AG09319 (cell line): ENCODE data around the gene ZNF775.
A peak's percentile ranks its signal among the peaks of the same experiment; 100 is the strongest.

Source experiments
- DNase-seq: peaks from one replicate; pipeline ENCODE4 v3.0.0-alpha.2; 2010; ENCODE audit warnings: low read depth; ENCODE audit errors: extremely low read depth
- TF ChIP-seq, protein P1 (sequence below): IDR thresholded peaks from 2 replicates; pipeline ENCODE4 v1.5.1; 2011; ENCODE audit warnings: low read depth, mild to moderate bottlenecking, inconsistent platforms, low read length, moderate library complexity

The ZNF775 gene

DNA sequence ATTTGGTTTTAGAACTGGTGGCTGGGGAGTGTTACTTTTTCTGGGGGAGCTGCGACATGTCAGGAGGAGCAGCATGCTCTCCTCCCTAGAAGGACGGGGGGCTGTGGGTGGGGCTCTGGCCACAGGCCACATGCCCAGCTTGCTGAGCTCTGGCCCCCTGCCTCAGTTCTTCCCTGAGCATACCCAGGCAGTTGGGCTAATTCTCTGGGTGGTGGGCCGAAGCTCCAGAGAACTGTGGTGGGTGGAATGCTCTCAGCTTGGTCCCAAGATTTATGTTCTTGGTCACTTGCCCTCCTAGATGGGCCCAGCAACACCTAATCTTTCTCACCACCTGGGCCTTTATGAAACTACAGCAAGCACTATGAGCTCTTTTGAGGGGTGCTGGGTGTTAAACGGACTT, 5.1 kb upstream of the ZNF775 start:
- DNase-seq: no peak
- TF ChIP-seq, protein P1, sequence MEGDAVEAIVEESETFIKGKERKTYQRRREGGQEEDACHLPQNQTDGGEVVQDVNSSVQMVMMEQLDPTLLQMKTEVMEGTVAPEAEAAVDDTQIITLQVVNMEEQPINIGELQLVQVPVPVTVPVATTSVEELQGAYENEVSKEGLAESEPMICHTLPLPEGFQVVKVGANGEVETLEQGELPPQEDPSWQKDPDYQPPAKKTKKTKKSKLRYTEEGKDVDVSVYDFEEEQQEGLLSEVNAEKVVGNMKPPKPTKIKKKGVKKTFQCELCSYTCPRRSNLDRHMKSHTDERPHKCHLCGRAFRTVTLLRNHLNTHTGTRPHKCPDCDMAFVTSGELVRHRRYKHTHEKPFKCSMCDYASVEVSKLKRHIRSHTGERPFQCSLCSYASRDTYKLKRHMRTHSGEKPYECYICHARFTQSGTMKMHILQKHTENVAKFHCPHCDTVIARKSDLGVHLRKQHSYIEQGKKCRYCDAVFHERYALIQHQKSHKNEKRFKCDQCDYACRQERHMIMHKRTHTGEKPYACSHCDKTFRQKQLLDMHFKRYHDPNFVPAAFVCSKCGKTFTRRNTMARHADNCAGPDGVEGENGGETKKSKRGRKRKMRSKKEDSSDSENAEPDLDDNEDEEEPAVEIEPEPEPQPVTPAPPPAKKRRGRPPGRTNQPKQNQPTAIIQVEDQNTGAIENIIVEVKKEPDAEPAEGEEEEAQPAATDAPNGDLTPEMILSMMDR: no peak

- TF ChIP-seq, protein P1: no peak
- no peak for DNase-seq
These were observed 4.7 kb upstream of the ZNF775 start for GRCh38 chr7:150374472-150374871.

GRCh38 chr7:150375662-150376521, 3.2 kb upstream of the ZNF775 start:
- DNase-seq: no peak
- TF ChIP-seq, protein P1: no peak

DNA sequence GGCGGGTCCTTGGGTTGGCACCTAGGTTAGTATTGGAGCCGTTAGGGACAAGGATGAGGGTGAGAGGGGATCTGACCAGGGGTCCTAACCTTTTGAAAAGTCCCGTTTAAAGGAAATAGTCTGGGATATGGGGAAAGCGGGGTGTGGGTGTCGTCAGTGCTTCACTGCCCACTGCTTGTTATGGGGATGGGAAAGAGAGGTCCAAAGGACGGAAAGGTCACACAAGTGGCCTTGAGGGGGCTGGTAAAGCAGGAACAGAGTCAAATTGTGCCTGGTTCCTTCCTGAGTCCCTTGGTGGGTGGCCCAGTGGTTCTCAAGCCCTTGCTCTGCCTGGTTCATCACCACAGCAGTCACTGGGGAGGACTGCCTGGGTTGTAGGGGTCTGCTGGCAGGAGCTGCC, 2.6 kb upstream of the ZNF775 start:
- no peak for DNase-seq
- TF ChIP-seq, protein P1: no peak

DNA sequence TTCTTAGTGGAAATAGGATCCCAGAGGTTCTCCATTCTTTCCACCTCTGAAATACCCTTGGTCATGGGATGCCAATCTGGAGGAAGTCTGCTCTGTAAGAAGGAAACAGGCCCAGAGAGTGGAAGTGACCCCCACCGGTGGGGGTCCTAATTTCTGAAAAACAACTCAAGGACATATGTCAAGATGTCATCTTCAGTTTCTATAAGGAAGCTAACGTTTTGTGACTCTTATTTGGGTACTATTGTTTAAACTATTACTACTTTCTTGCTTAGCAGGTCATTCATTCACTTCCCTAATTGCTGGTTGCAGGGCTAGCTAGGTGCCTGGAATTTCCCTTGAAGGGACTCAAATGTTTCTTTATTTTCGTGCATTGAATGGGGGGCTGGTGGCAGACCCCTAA, 1.9 kb upstream of the ZNF775 start:
- DNase-seq: no peak
- TF ChIP-seq, protein P1: no peak

DNA sequence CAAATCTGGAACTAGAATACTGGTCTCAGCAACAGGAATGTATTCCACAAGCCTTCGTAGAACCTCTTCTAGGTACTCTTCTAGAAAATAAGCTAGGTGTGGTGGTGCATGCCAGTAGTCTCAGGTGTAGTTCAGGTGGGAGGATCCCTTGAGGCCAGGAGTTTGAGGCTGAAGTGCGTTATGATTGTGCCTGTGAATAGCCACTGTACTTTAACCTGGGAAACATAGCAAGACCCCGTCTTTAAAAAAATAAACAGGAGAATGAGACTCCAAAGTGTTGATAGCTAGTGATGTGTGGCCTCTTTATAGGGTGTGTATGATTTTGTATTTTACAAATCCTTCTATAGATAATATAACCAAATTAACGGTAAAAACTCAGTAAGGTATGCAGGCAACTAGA, 1.5 kb upstream of the ZNF775 start:
- TF ChIP-seq, protein P1: no peak
- DNase-seq: no peak

DNA sequence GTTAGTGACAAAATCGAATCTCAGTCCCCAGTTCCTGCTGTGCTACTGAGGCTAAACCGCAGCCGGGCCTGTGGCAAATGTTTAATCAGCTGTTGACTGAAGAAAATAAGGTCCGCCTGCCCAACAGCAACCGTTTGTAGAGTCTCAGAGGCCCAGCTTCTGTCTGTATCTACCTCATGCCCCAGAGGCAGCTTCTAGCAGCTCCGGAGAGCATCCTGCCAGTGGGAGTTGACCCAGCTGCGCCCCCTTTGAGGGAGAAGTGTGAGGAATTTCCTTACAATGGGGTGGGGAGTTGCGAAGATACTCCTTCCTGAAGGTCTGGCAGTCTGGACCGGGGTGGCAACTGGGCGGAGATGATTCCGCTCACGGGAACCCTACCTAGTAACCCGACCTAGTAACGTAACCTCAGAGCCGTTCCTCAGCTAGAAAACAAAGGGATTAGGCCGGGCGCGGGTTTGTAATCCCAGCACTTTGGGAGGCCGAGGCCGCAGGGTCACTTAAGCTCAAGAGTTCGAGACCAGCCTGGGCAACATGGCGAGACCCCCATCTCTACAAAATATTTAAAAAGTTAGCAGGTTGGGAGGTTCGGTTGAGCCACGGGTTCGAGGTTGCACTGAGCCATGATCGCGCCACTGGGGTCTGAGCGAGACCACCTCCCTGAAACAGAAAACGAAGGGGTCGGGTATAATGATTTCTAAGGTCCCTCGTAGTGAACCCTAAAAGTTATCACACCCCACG, 846 bp upstream of the ZNF775 start:
- TF ChIP-seq, protein P1: peak; percentile 27
- DNase-seq: no peak
